ENCODE data around the gene FAR1.
"Not testable (repeated sequence)": the region's sequence is repeated elsewhere in the genome, so short reads cannot be mapped to it uniquely, and the experiment has no call there.

The FAR1 gene

GRCh38 chr11:13713982-13714381 lies 45.5 kb downstream of the FAR1 start:
- DNase-seq = no peak

- no peak for DNase-seq
These were observed 48.9 kb downstream of the FAR1 start for GRCh38 chr11:13717331-13717730.

- DNase-seq = no peak
These were observed 49.9 kb downstream of the FAR1 start for GRCh38 chr11:13718394-13718793.

- no peak for DNase-seq
These were observed 52.5 kb downstream of the FAR1 start for GRCh38 chr11:13720940-13721339.

- no peak for DNase-seq
These were observed 53.3 kb downstream of the FAR1 start for GRCh38 chr11:13721760-13722159.

DNA sequence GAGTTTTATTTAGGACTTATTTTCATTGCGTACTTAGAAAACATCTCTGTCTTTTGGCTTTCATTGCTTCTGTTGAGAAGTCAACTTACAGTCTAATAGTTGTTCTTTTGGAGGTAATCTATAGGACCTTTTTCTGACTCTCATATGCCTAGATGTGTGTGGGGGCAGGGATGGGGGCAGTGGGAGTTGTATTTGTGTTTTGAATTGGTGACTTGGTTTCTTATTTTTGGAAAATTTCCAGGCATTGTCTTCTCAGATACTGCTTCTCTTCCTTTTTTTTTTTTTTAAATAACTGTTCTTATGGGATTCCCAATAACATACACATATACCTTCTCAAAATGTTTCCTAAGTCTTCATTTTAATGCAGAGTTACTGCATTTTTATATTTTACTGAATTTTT lies 58.0 kb downstream of the FAR1 start:
- no peak for DNase-seq

DNA sequence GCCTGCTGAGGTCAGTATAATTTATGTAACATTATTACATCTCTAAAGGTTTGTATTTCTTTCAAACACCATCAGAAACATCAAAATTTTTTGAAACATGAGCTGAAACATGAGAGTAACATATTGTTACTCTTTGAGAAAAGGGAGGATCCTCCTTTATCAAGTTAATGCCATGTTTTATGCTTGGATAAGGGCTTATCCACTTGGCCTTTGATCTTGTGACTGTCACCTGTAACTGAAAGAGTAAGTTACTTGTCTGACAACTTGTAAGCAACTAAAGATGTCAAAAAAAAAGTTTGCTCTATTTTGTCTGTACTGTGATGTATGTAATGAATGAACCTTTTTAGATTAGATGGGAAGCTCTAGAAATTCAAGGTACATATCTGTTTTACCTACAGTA lies 59.6 kb downstream of the FAR1 start:
- DNase-seq = no peak

DNA sequence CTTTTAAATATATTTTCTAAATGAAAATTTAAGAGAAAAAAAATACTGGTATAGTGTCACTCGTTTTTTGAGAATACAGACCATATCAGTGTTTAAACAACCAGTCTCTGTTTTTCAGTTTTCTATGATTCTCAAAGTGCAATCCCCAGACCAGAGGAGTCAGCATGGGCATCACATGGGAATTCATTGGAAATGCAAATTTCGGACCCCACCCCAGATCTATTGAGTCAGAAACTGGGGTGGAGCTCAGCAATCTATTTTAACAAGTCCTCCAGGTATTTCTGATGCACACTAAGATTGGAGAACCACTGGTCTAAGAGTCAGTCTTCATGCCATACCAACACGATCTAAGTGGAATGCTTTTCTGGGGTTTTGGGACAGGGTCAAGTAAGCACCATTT lies 66.1 kb downstream of the FAR1 start:
- DNase-seq = no peak

- DNase-seq = no peak
These were observed 76.7 kb downstream of the FAR1 start for GRCh38 chr11:13745165-13745564.

DNA sequence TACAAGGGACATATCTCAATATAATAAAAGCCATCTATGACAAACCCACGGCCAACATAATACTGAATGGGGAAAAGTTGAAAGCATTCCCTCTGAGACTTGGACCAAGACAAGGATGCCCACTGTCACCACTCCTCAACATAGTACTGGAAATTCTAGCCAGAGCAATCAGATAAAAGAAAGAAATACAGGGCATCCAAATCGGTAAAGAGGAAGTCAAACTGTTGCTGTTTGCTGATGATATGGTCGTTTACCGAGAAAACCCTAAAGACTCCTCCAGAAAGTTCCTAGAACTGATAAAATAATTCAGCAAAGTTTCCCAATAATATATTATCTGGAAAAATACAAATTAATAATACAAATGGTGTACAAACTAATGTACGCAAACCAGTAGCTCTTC lies 84.8 kb downstream of the FAR1 start:
- DNase-seq = not testable (repeated sequence)

DNA sequence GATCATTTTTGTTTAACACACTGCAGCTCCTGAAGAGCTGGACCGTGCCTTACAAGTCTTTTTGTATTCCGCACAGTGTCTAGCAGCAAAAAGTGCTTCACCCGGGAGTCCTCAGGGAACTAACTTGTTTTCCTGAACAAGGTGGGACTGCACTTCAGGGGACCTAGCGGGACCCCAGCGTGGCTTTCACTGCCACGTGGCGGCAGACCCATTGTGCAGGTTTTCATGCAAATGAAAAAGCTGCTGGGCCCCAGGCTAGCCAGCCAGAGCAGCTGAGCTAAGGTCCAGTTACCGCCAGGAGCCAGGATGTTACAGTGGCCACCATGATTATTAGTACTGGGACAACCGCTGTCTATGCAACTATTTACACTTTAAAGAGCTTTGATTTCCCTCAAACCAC lies 90.6 kb downstream of the FAR1 start:
- DNase-seq = no peak

DNA sequence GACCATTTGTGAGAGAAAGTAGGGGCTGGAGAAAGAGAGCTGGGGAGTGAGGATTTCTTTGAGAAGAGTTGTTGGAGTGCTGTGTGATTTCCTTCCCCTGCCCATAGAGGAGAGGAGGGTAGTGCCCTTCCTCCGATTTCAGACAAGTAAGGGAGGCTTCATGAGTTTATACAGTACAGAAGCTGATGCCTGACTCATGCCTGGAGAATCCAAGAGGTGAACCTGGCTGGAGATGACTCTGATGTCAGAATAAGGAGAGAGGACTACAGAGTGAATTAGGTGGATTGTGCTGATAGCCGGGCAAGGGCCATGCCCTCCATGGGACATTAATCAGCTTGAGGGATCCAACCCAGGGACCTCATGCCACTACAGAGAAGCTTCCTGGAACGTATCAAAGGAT lies 91.6 kb downstream of the FAR1 start:
- no peak for DNase-seq

GRCh38 chr11:13761250-13761649 lies 92.8 kb downstream of the FAR1 start:
- DNase-seq = no peak

- no peak for DNase-seq
These were observed 93.2 kb downstream of the FAR1 start for GRCh38 chr11:13761716-13762115.

- DNase-seq = no peak
These were observed 94.2 kb downstream of the FAR1 start for GRCh38 chr11:13762718-13763117.

DNA sequence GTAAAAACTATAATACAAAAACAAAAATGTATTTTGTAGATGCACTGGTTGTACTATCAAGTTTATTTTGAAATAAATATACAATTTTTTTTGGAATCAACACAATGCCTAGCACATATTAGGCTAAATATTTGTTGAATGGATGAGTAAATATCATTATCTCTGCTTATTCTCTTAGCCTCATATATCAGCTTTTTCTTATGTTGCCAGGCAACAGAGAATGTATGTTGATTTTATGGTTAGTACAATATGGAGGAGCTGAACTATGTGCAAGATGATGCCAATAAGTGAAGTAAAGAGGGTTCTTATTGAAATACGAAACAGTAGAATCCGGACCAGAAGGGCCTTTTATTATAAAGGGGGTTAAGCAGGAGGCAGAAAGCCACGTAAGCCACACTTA lies 94.9 kb downstream of the FAR1 start:
- no peak for DNase-seq

GRCh38 chr11:13765886-13766285 lies 97.4 kb downstream of the FAR1 start:
- DNase-seq = no peak

- DNase-seq = no peak
These were observed 99.0 kb downstream of the FAR1 start for GRCh38 chr11:13767471-13767870.

- no peak for DNase-seq
These were observed 100.7 kb downstream of the FAR1 start for GRCh38 chr11:13769188-13769587.

- DNase-seq = no peak
These were observed 102.7 kb downstream of the FAR1 start for GRCh38 chr11:13771151-13771550.

- no peak for DNase-seq
These were observed 104.0 kb downstream of the FAR1 start for GRCh38 chr11:13772223-13773046.

DNA sequence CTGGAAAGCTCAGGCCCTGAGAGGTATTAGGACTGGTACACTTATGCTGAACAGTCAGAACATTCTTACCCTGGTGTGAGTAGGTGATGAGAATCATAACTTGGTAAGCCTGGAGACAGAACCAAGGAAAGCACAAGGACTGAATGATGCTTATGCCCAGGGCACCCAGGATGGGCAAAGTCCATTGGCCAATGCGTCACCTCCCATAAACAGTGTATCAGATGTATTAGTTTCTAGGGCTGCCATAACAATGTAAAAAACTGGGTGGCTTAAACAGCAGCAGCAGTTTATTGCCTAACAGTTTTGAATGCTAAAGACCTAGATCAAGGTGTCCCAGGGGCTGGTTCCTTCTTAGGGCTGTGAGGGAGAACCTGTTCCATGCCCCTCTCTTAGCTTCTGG lies 107.0 kb downstream of the FAR1 start:
- no peak for DNase-seq

DNA sequence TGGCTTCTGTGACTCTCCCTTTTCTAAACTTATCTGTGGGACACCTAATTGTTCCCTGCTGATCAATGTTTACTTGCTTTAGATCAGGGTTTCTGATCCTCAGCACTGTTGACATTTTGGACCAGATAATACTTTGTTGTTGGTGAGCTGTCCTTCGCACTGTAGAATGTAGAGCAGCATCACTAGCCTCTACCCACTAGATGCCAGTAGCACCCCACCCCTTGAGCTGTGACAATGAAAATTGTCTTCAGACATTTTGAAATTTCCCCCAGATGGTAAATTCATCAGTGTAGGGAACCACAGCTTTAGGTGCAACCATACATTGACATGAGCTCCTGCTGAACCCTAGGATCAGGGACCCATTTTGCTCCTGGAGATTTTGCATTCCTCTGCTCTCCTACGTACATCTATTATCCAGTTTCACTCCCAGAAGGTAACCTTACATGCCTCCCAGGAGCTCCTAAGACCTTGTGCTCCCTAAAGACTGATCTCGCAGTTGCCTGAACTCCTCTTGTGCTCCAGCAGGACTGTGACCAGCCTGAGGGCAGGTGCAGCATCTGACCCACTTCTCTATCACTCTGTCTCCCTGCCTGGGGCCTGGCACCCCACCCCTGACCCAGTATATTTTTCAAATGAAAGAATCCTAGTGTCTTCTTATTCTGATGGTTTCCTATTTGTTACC lies 107.8 kb downstream of the FAR1 start:
- no peak for DNase-seq

DNA sequence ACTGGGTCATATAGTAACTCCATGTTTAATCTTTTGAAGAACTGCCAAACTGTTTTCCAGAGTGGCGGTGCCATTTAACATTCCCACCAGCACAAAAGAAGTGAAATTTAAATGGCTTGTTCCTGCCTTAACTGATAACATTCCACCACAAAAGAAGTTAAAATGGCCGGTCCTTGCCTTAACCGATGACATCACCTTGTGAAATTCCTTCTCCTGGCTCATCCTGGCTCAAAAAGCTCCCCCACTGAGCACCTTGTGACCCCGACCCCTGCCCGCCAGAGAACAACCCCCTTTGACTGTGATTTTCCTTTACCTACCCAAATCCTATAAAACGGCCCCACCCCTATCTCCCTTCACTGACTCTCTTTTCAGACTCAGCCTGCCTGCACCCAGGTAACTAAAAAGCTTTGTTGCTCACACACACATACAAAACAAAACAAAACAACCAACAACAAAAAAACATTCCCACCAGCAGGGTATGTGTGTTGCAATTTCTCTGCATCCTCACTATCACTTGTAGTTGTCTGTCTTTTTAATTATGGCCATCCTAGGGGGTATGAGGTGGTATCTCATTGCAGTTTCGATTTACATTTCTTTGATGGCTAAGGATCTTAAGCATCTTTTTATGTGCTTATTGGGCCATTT lies 109.0 kb downstream of the FAR1 start:
- no peak for DNase-seq
